ENCODE results near the gene NOL12. TPM values are rescaled to one million over a fixed set of nuclear protein-coding genes. Genes with fewer than 3 reads are reported as not detected.
"Not testable (repeated sequence)": the region's sequence is repeated elsewhere in the genome, so short reads cannot be mapped to it uniquely, and the experiment has no call there.

NOL12 gene
- total RNA-seq, 1 experiment from 2014 or later, result 70.5 TPM

DNA sequence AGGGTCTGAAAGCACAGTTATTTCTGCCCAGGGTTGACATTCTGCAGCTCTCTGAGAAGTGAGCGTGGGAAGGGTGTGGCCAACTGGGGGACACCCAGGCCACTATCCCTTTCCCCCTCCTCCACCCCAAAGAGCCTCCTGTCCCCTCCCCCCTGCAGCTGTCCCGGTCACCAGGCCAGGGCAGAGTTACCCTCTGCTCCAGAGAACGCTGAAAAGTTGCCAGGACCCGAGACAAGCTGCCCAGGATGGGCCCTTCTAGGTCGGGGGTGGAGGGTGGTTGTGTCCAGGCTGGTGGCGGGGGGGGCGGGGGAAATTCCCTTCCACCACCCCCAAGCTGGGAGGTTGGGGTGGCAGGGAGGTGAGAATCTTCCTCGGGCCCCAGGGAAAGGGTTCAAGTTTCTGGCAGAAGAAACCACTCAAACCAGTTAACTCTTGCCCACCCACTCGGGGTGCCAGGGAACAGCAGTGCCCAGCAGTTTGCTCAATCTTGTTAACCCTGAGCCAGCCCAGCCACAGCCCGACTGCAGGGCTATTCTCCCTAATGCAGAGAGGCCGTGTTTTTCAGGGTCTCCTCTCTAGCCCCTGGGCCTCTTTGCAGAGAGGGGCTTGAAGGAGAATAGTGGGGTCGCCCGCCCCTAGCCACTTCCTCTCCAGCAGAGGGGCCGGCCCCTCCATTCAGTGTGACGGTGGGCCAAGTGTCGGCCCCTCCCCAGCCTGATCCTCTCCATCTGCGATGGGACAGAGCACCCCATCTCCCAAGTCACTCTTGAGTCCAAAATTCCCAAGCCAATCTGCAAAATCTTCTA, 10.0 kb upstream of the NOL12 start:
- peak; percentile 37 for DNase-seq (ENCODE audit: low read depth)
- in situ Hi-C loops (cut with HindIII; ENCODE audit: low pct_unique_long_range_greater_than_20kb, low sequenced_read_pairs), result no loop called here

DNA sequence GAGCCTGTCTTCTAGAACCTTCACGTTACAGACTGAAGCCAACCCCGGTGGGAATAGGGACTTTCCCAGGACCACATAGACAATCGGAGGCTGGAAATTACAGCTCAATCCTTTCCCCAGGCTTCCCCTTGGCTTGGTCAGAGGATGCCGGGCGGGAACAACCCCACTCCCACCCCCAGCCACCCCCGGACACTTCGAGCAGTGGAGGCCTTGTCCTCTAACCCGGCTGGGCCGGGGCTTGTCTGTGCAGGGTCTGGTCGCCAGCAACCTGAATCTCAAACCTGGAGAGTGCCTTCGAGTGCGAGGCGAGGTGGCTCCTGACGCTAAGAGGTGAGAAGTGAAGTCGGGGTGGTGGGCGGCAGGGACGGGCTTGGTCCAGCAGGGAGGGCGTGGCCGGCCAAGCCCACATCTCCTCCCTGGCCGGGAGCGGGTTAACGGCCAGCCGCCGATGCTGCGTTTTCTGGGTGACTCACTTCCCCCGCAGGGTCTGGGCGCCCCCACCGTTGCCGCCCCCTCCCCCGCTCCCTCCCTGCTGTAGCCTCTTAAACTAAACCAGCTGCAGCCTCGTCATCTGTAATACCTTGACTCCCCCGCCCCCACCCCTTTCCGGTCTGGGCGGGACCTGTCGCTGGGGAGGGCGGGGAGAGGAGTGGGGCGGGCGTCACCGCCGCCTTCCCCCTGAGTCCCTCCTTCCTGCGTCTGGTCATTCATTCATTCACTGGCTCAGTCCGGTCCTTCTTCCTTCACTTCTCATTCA, 9.2 kb upstream of the NOL12 start:
- peak; percentile 96 for DNase-seq (ENCODE audit: low read depth)
- in situ Hi-C loops (cut with HindIII; ENCODE audit: low pct_unique_long_range_greater_than_20kb, low sequenced_read_pairs), result no loop called here

DNA sequence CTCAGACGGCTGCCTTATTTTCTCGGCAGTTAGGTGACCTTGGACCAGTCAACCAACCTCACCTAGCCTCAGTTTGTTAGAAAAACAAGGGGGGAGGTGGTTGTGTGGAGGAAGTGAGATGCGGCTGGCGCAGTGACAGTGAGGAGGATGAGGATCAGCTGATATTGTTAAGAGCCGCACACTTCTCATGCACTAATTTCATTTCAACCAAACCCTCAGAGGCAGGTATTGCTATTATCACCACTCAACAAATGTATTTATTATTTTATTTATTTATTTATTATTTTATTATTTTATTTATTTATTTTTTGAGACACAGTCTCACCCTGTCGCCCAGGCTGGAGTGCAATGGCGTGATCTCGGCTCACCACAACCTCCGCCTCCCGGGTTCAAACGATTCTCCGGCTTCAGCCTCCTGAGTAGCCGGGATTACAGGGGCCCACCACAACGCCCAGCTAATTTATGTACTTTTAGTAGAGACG, 8.6 kb upstream of the NOL12 start:
- in situ Hi-C loops (cut with HindIII; ENCODE audit: low pct_unique_long_range_greater_than_20kb, low sequenced_read_pairs), result no loop called here
- DNase-seq (ENCODE audit: low read depth), result no peak

DNA sequence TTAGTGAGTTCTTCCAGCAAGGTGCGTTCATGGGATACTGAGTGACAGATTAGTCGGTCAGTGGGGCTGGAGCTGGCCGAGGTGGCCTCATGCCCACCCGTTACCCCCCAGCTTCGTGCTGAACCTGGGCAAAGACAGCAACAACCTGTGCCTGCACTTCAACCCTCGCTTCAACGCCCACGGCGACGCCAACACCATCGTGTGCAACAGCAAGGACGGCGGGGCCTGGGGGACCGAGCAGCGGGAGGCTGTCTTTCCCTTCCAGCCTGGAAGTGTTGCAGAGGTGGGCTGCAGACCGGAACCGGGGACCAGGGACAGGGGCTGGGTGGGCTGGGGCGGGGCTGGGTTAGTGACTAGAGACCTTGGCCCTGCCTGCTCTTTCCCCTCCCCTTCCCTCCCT, 7.8 kb upstream of the NOL12 start:
- no peak for DNase-seq (ENCODE audit: low read depth)
- in situ Hi-C loops (cut with HindIII; ENCODE audit: low pct_unique_long_range_greater_than_20kb, low sequenced_read_pairs), result no loop called here

DNA sequence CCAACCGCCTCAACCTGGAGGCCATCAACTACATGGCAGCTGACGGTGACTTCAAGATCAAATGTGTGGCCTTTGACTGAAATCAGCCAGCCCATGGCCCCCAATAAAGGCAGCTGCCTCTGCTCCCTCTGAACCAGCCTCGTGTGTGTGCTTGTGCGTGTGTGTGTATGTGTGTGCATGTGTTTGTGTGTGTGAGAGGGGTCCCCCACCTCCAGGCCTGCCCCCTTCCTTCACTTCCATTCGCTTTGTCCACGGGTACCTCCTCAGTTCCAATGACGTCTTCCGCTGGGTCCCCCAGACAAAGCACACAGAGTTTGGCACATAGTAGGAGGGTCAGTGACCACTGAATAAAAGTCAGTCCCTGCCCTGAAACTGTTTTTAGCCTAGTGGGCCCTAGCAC, 6.5 kb upstream of the NOL12 start:
- DNase-seq (ENCODE audit: low read depth), result no peak
- in situ Hi-C loops (cut with HindIII; ENCODE audit: low pct_unique_long_range_greater_than_20kb, low sequenced_read_pairs), result no loop called here

DNA sequence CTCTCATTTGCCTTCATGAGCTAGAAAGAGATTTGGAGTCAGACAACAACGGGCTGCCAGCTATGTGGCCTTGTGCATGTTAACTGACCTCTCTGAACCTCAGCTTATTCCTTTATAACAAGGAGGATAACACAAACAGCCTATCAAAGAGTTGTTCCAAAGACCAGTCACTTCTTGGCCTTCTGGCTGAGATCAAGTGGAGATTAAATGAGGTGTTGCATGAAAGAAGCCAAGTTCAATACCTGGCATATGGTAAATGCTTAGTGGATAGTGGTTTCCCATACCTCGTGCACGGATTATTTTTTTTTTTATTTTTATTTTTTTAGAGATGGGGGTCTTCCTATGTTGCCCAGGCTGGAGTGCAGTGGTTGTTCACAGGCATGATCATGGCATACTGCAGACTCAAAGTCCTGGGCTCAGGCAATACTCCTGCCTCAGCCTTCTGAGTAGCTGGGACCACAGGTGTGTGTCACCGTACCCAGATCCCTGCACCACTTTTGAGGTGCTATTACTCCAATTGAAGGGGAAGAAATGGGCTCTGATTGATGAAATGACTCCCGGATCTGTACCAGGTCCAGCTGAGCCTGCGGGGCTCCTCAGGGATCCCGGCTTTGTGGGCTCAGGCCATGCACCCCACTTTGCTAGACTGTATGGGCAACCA, 5.8 kb upstream of the NOL12 start:
- in situ Hi-C loops (cut with HindIII; ENCODE audit: low pct_unique_long_range_greater_than_20kb, low sequenced_read_pairs), result no loop called here
- no peak for DNase-seq (ENCODE audit: low read depth)

DNA sequence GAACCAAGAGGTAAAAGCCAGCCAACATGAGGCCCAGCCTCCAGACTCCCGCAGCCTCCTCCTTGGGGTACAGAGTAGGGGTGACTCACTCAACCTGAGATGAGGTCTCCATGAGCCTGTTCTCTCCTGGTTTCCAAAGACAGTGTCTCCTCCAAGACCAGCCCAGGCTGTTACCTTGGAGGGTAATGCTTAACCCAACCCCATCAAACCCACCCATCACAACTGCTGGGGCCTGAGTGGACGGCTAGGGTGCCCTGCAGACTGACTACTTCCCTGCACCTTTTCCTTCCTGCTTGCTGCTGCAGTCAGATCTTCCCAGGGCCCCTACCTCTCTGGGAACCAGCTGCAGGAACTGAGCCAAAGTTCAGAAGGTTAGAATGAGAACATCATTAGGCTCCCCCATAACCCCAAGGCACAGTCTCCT, 5.1 kb upstream of the NOL12 start:
- no peak for DNase-seq (ENCODE audit: low read depth)
- in situ Hi-C loops (cut with HindIII; ENCODE audit: low pct_unique_long_range_greater_than_20kb, low sequenced_read_pairs), result no loop called here

DNA sequence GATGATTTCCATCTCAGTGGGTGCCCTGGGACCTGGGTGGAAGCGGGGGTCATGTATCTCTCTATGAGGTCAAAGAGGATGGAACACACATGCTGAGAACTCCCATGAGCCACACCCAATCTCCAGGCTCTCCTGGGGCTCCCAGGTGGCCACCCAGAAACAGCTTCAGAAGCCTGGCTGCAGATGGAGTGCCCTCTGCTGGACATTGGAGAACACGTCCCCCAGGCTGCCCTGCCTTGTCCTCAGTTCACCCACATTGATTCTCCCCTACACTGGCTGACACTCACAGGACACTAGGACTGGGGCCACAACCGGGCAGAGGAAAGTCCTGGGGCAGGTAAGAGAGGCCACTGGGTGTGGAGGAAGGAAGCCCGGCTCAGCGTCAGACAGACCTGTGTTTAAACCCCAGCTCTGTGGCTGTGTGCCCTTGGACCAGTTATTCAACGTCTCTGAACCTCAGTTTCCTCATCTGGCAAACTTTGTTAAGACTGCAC, 4.5 kb upstream of the NOL12 start:
- peak; percentile 58 for DNase-seq (ENCODE audit: low read depth)
- in situ Hi-C loops (cut with HindIII; ENCODE audit: low pct_unique_long_range_greater_than_20kb, low sequenced_read_pairs), result no loop called here

DNA sequence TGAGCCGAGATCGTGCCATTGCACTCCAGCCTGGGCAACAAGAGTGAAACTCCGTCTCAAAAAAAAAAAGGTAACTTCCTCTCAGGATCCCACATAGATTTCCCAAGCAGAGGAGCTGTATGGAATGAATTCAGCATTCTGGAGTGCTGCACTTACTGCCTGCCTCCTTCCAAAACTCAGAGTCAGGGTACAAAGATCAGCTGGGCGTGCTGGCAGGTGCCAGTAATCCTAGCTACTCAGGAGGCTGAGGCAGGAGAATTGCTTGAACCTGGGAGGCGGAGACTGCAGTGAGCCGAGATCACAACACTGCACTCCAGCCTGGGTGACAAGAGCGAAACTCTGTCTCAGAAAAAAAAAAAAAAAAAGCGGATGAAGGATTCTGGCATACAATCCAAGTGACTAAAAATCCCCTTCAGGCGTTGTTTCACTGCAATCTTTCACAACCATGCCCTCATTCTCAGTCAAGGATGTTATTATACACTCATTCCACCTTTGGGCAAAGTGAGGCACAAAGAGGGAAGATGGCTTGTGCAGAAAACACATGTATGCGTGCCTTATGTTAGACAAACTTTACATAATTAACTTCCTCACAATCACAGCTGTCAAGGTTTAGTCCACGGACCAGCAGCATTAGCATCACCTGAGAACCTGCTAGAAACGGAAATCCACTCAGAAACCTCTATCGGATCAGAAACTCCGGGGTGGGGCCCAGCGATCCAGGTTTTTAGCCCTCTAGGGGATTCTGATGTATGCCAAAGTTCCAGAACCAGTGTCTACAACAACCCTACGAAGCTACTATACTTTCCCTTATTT, 1.1 kb upstream of the NOL12 start:
- in situ Hi-C loops (cut with HindIII; ENCODE audit: low pct_unique_long_range_greater_than_20kb, low sequenced_read_pairs), result no loop called here
- DNase-seq (ENCODE audit: low read depth), result no peak

DNA sequence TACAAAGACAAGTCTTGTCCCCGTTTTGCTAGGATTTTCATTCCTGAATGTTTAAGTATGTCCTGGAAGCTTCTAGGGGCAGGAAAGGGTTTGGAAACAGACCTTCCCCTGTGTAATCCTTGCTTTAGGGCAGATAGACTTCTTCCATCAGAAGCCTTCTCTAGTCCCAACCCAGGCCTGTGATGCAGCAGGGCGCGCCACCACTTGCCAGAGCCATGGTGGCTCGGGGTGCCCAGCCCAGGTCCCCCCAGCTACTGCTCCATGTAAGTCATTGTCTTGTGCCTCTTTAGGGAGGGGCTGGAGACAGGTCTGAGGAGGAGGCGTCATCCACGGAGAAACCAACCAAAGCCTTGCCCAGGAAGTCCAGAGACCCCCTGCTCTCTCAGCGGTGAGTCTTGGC, 4.3 kb downstream of the NOL12 start:
- DNase-seq (ENCODE audit: low read depth), result no peak
- in situ Hi-C loops (cut with HindIII; ENCODE audit: low pct_unique_long_range_greater_than_20kb, low sequenced_read_pairs), result no loop called here

DNA sequence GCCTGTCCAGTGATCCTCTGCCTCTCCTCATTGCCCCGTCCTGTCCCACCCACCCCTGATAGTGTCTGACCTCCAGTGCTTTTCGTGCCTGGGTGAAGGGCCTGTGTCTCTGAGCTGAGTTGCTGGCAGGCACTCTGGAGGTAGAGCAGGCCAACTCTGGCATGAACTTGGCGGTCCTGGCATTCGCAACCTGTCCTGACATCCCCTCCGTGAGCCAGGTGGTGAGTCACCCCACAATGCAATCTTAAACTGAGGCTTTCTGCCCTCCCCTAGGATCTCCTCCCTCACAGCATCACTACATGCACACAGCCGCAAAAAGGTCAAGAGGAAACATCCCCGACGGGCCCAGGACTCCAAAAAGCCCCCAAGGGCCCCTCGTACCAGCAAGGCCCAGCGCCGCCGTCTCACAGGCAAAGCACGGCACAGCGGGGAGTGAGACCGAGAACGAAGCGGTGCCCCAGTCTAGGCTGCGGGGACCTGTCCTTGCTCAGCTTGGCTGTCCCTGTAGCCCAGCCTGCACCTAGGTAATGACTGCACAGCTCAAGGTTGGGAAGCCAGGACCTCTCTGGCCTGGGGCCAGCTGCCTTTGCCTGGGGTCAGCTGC, 4.9 kb downstream of the NOL12 start:
- no peak for DNase-seq (ENCODE audit: low read depth)
- in situ Hi-C loops (cut with HindIII; ENCODE audit: low pct_unique_long_range_greater_than_20kb, low sequenced_read_pairs), result no loop called here

DNA sequence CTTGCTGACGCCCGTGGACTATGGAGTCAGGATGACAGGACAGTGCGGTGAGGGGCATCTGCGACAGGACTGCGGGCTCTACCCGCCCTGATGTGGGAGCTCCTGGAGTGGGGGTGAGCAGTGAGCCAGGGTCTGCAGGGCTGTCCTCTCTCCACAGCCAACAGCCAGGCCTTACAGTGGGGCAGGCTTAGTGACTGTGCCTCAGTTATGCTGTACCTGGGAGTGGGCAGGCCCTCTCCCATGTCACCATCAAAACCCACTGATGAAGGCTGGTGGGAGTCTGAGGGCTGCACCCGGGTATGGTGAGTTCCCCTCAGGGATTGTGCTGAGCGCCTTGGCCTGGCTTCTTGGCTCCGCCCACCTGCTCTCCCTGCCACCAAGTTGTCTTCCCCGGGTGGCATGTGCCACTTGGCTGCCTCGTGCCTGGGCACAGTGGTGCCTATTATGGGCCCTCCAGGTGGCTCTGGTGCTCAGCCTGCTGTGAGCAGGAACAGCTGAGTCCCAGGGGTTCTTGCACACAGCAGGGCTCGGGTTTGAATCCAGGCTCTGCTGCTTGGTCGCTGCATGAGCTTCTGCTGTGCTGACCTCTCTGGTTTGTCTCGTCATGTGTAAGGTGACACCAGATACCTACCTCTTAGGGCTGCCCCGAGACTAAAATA, 6.6 kb downstream of the NOL12 start:
- in situ Hi-C loops (cut with HindIII; ENCODE audit: low pct_unique_long_range_greater_than_20kb, low sequenced_read_pairs), result no loop called here
- no peak for DNase-seq (ENCODE audit: low read depth)

DNA sequence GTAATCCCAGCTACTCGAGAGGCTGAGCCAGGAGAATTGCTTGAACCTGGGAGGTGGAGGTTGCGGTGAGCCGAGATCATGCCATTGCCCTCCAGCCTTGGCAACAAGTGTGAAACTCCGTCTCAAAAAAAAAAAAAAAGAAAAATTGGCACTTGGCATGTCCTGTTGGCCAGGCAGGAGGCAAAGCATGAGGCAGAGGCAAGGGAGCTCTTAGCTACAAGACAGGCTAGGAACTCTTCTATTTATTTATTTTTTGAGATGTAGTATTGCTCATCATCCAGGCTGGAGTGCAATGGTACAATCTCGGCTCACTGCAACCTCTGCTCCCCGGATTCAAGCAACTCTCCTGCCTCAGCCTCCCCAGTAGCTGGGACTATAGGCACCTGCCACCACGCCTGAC, 8.0 kb downstream of the NOL12 start:
- DNase-seq (ENCODE audit: low read depth); in situ Hi-C loops (cut with HindIII; ENCODE audit: low pct_unique_long_range_greater_than_20kb, low sequenced_read_pairs): not testable (repeated sequence)

DNA sequence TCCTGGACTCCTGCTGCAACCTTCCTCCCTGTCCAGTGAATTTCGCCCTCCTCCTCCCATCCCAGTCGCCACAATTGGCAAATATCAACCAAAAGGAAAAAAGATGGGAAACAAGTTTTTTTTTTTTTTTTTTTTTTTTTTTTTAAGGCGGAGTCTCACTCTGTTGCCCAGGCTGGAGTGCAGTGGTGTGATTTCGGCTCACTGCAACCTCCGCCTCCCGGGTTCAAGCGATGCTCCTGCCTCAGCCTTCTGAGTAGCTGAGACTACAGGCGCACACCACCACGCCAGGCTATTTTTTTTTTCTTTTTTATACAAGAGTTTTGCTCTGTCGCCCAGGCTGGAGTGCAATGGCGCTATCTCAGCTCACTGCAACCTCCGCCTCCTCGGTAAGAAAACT, 10.1 kb downstream of the NOL12 start:
- DNase-seq (ENCODE audit: low read depth); in situ Hi-C loops (cut with HindIII; ENCODE audit: low pct_unique_long_range_greater_than_20kb, low sequenced_read_pairs): not testable (repeated sequence)

DNA sequence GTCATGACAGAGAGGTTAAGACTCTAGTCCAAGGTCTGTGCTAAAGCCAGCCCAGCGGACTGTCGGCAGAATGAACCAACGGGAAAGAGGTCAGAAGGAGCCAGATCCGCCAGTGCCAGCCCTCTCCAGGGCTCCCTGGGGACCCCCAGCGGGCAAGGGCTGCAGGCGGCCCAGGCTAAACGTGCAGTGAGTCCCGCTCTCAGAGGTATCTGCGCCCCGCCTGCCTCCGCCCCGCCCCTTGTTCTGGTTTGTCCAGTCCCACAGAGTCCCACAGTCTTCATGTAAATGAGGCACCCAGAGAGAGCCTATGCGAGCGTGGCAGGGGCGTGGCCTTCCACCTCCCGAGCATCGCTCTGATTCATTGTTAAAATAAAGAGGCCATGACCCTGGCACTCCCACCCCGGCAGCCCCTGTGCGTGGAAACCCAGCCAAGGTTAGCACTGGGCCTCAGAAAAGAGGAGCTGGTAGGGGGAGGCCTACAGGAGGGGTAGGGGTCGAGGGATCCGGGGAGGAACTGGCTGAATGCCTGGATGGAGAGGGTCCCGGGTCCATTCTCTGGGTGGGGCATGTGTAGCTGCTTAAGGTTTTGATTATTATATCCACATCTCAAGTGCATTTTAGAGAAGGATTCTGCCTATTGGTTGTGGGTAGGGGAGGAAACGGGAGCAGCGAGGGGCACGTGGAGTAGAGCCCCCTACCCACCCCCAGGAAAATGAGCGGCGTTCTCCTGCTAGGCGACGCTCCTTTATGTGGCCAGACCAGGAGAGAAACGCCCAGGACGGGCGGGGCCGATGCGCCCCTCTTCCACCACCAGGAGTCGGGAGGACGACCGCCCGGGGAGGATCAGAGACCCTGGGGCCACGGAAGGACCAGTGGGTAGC, 10.8 kb downstream of the NOL12 start, which contains the start of gene TRIOBP:
Gene TRIOBP, plus strand, starts transcription at position 392 of the 881 bp plus-strand sequence. CDS start 4,318 bp downstream, outside the sequence.
- in situ Hi-C loops (cut with HindIII; ENCODE audit: low pct_unique_long_range_greater_than_20kb, low sequenced_read_pairs), result no loop called here
- DNase-seq (ENCODE audit: low read depth), result peak; percentile 99

DNA sequence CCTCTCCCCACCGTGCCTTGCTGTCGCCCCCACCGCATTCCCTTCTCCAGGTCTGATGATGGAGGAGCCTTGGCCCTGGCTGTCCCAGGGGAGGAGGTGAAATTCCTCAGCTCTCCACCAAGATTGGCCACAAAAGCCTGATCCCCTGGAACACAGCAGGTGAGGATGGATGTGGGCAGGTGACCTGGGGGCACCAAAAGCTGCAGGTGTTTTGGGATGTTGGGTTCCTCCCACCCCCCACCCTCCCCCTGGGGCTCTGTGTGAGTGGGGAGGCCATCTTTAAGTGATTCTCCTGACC, 11.3 kb downstream of the NOL12 start:
- in situ Hi-C loops (cut with HindIII; ENCODE audit: low pct_unique_long_range_greater_than_20kb, low sequenced_read_pairs), result no loop called here
- peak; percentile 32 for DNase-seq (ENCODE audit: low read depth)

Measured in Caki2 (cell line).